ENCODE measurements around the gene NDUFA8.

- TF ChIP-seq, protein P1, sequence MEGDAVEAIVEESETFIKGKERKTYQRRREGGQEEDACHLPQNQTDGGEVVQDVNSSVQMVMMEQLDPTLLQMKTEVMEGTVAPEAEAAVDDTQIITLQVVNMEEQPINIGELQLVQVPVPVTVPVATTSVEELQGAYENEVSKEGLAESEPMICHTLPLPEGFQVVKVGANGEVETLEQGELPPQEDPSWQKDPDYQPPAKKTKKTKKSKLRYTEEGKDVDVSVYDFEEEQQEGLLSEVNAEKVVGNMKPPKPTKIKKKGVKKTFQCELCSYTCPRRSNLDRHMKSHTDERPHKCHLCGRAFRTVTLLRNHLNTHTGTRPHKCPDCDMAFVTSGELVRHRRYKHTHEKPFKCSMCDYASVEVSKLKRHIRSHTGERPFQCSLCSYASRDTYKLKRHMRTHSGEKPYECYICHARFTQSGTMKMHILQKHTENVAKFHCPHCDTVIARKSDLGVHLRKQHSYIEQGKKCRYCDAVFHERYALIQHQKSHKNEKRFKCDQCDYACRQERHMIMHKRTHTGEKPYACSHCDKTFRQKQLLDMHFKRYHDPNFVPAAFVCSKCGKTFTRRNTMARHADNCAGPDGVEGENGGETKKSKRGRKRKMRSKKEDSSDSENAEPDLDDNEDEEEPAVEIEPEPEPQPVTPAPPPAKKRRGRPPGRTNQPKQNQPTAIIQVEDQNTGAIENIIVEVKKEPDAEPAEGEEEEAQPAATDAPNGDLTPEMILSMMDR (IDR thresholded peaks at IDR 0.05): no peak
- TF ChIP-seq POLR2AphosphoS5 (IDR thresholded peaks at IDR 0.05; ENCODE audit: low read depth, low read length) (no peak), REST (IDR thresholded peaks at IDR 0.05; ENCODE audit: insufficient read depth in 1 of 2, low read depth in 2 of 2, low read length in 1 of 2) (no peak), SIN3A (IDR thresholded peaks at IDR 0.05; ENCODE audit: borderline replicate concordance, insufficient read depth, low read depth, low read length) (no peak)
These were observed 57.4 kb downstream of the NDUFA8 start for GRCh38 chr9:122102156-122102555.

All from Panc1 (cell line).